A673 (cell line): Measurements from ENCODE around the gene SCEL. TPM values are rescaled to one million over a fixed set of nuclear protein-coding genes. Genes with fewer than 3 reads are reported as not detected.

Experiments used
- BruUV-seq: library from RNA; stranded (reverse); fragments of 400-500 nt; replicated peaks from 2 replicates; lab custom pipeline; 2021; lab: Mats Ljungman, UMichigan
- CTCF ChIA-PET: fragments of 300-600 bp; sonication (Branson Sonifier 250); formaldehyde crosslinking; loops from one replicate; lab custom pipeline; 2022; ENCODE audit warnings: antibody characterized with exemption; lab: Charles Lee
- POLR2A ChIA-PET: fragments of 300-600 bp; sonication (Branson Sonifier 250); formaldehyde crosslinking; loops from one replicate; lab custom pipeline; 2022; ENCODE audit warnings: antibody characterized with exemption; ENCODE audit not compliant: low non-redundant PET; lab: Charles Lee
- DNase-seq: peaks from one replicate; pipeline ENCODE4 v3.0.0-alpha.2; 2015; ENCODE audit warnings: low spot score
- H3K27ac ChIP-seq: fragments of 200-600 bp; sonication (generic); 2 replicates; pipeline ENCODE4 v1.5.1; 2016; ENCODE audit warnings: mixed run types, low read depth, mild to moderate bottlenecking, mixed read lengths, antibody characterized with exemption, low read length; ENCODE audit not compliant: poor library complexity, severe bottlenecking
- H3K27me3 ChIP-seq: fragments of 200-600 bp; sonication (generic); replicated peaks from 2 replicates; pipeline ENCODE4 v1.6.1; 2017; ENCODE audit warnings: mixed run types, low read depth, mild to moderate bottlenecking, mixed read lengths, antibody characterized with exemption, low read length; ENCODE audit not compliant: insufficient read depth, poor library complexity
- H3K36me3 ChIP-seq: fragments of 200-600 bp; sonication (generic); 2 replicates; pipeline ENCODE4 v1.6.1; 2016; ENCODE audit warnings: mixed run types, mild to moderate bottlenecking, mixed read lengths, antibody characterized with exemption, low read length; ENCODE audit not compliant: insufficient read depth, poor library complexity, severe bottlenecking
- H3K4me1 ChIP-seq: fragments of 200-600 bp; sonication (generic); 2 replicates; pipeline ENCODE4 v1.6.1; 2017; ENCODE audit warnings: mixed run types, mild to moderate bottlenecking, mixed read lengths, antibody characterized with exemption, low read length; ENCODE audit not compliant: insufficient read depth, poor library complexity, severe bottlenecking
- H3K4me3 ChIP-seq: fragments of 200-600 bp; sonication (generic); 2 replicates; pipeline ENCODE4 v1.5.1; 2016; ENCODE audit warnings: low read depth, mixed run types, mild to moderate bottlenecking, mixed read lengths, low read length; ENCODE audit not compliant: poor library complexity, severe bottlenecking
- H3K9me3 ChIP-seq: fragments of 200-600 bp; sonication (generic); 2 replicates; pipeline ENCODE4 v1.6.1; 2016; ENCODE audit warnings: mixed run types, low read depth, mild to moderate bottlenecking, mixed read lengths, antibody characterized with exemption, low read length; ENCODE audit not compliant: poor library complexity, severe bottlenecking
- CTCF ChIP-seq: fragments of 300-800, 200-600 bp; sonication (generic); conservative IDR thresholded peaks from 2 replicates; pipeline ENCODE4 v1.5.1; 2017; ENCODE audit warnings: low read depth, mild to moderate bottlenecking, antibody characterized with exemption, low read length, moderate library complexity, mixed read lengths
- EZH2 ChIP-seq: fragments of 200-600 bp; sonication (generic); IDR thresholded peaks from 2 replicates; pipeline ENCODE4 v1.6.1; 2017; ENCODE audit warnings: borderline replicate concordance, low read depth, mild to moderate bottlenecking, mixed read lengths, antibody characterized with exemption, low read length; ENCODE audit not compliant: poor library complexity, severe bottlenecking
- intact Hi-C: fragments of 100-400 bp; cut with micrococcal nuclease; formaldehyde crosslinking; loops from one replicate; pipeline ENCODE4 v1.10.0; 2022; ENCODE audit not compliant: unreplicated experiment
- total RNA-seq: library from RNA; stranded (reverse); gene quantifications from 2 replicates; pipeline ENCODE4 v1.2.3, GENCODE V29; 2021

Gene SCEL
- total RNA-seq, 1 experiment from 2014 or later: not detected

GRCh38 chr13:77555246-77555645 lies 19.7 kb downstream of the SCEL start:
- ChIA-PET POLR2A (no interaction called here), CTCF (no interaction called here)
- H3K27ac ChIP-seq: no peak overlapping the region
- no peaks in the 10 kb centered on the region for H3K4me1 ChIP-seq
- H3K4me3 ChIP-seq: no peak overlapping the region
- no peaks in the 10 kb centered on the region for H3K9me3 ChIP-seq
- DNase-seq: peak; percentile 21
- H3K27me3 ChIP-seq: no peaks in the 10 kb centered on the region
- intact Hi-C loops: no loop called here
- H3K36me3 ChIP-seq: no peaks in the 10 kb centered on the region
- TF ChIP-seq EZH2 (no peak), CTCF (no peak)
- BruUV-seq: no TSS peak

- Histone ChIP-seq H3K27ac (no peak overlapping the region), H3K4me1 (no peaks in the 10 kb centered on the region), H3K36me3 (no peaks in the 10 kb centered on the region), H3K27me3 (no peaks in the 10 kb centered on the region), H3K9me3 (no peaks in the 10 kb centered on the region), H3K4me3 (no peak overlapping the region)
- no TSS peak for BruUV-seq
- intact Hi-C loops: no loop called here
- no peak for TF ChIP-seq EZH2
- no peak for TF ChIP-seq CTCF
- ChIA-PET POLR2A (no interaction called here), CTCF (no interaction called here)
- no peak for DNase-seq
Measured at GRCh38 chr13:77558016-77558415, 22.5 kb downstream of the SCEL start.

GRCh38 chr13:77563111-77563510 lies 27.6 kb downstream of the SCEL start:
- DNase-seq: peak; percentile 48
- peaks cover 4% of the 10 kb centered on the region for H3K4me1 ChIP-seq
- intact Hi-C loops: loop anchor here (10.0 kb wide), 1 partner anchor 538 kb away; the partner anchor contains the start of gene FBXL3
- H3K4me3 ChIP-seq: no peak overlapping the region
- ChIA-PET POLR2A (no interaction called here), CTCF (no interaction called here)
- H3K36me3 ChIP-seq: no peaks in the 10 kb centered on the region
- no peaks in the 10 kb centered on the region for H3K9me3 ChIP-seq
- no peak overlapping the region for H3K27ac ChIP-seq
- H3K27me3 ChIP-seq: no peaks in the 10 kb centered on the region
- BruUV-seq: no TSS peak
- TF ChIP-seq EZH2 (no peak), CTCF (no peak)
